ENCODE data around the gene GLT8D2. TPM values are rescaled to one million over a fixed set of nuclear protein-coding genes. Genes with fewer than 3 reads are reported as not detected.

Gene GLT8D2
- total and polyA plus RNA-seq, 2 experiments from 2014 or later: 24.8 to 29.2 TPM

DNA sequence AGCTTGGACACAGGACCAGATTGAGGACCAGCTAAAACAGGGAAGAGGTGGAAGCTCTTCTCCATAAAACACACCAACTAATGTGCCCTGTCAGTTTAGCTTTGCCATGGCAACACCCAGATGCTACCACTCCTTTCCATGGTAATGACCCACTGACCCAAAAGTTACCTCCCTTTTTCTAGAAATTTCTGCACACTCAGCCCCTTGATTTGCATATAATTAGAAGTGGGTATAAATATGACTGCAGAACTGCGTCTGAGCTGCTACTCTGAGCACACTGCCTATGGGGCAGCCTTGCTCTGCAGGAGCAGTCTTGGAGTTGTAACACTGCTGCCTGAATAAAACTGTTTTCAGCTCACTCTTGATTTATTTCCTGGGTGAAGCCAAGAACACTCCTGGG is 87.5 kb downstream of the GLT8D2 start:
- Histone ChIP-seq H3K4me3 (no peak overlapping the region), H3K27ac (no peak overlapping the region), H3K4me1 (ENCODE audit: insufficient read depth) (peaks cover 13% of the 10 kb centered on the region), H4K20me1 (ENCODE audit: insufficient read depth, poor library complexity, severe bottlenecking) (no peaks in the 10 kb centered on the region), H3K9me3 (ENCODE audit: low read depth) (no peaks in the 10 kb centered on the region), H3K36me3 (replicated peaks; ENCODE audit: insufficient read depth, low read depth) (no peaks in the 10 kb centered on the region), H3K79me2 (peaks cover 36% of the 10 kb centered on the region), H3K27me3 (no peaks in the 10 kb centered on the region), H2AFZ (no peak overlapping the region), H3K4me2 (no peak overlapping the region), H3K9me2 (replicated peaks; ENCODE audit: insufficient read depth) (no peaks in the 10 kb centered on the region)
- TF ChIP-seq, protein P1, sequence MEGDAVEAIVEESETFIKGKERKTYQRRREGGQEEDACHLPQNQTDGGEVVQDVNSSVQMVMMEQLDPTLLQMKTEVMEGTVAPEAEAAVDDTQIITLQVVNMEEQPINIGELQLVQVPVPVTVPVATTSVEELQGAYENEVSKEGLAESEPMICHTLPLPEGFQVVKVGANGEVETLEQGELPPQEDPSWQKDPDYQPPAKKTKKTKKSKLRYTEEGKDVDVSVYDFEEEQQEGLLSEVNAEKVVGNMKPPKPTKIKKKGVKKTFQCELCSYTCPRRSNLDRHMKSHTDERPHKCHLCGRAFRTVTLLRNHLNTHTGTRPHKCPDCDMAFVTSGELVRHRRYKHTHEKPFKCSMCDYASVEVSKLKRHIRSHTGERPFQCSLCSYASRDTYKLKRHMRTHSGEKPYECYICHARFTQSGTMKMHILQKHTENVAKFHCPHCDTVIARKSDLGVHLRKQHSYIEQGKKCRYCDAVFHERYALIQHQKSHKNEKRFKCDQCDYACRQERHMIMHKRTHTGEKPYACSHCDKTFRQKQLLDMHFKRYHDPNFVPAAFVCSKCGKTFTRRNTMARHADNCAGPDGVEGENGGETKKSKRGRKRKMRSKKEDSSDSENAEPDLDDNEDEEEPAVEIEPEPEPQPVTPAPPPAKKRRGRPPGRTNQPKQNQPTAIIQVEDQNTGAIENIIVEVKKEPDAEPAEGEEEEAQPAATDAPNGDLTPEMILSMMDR (IDR thresholded peaks at IDR 0.05; ENCODE audit: poor library complexity): no peak
- TF ChIP-seq EZH2phosphoT487 (IDR thresholded peaks at IDR 0.05; ENCODE audit: low read depth, severe bottlenecking, unreplicated experiment) (no peak), EZH2 (IDR thresholded peaks at IDR 0.05; ENCODE audit: borderline replicate concordance) (no peak)
- WGBS (ENCODE audit: low lambda C conversion rate, missing lambda C conversion rate): 81% methylated on average over 1 of the region's 1 CpG
- DNase-seq (ENCODE audit: low spot score): no peak

DNA sequence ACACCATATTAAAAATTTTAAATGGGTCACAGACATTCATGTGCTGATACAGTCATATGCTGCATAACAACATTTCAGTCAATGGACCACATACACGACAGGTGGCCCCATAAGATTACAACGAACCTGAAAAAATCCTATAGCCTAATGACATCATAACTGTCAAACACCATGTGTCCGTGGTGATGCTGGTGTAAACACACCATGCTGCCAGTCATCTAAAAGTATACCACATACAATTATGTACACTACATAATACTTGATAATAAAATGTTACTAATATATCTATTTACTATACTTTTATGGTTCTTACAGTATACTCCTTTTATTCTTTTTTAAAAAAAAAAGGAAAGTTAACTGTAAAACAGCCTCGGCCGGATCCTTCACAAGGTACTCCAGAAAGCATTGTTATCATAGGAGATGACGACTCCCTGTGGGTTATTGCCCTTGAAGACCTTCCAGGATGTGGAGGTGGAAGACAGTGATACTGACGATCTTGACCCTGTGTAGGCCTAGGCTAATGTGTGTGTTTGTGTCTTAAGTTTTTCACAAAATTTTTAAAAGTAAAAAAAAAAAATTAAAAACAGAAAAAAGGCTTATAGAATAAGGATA is 89.3 kb downstream of the GLT8D2 start:
- DNase-seq (ENCODE audit: low spot score): no peak
- no peak overlapping the region for H3K27ac ChIP-seq
- no peaks in the 10 kb centered on the region for H3K9me2 ChIP-seq (replicated peaks; ENCODE audit: insufficient read depth)
- H3K4me3 ChIP-seq: no peak overlapping the region
- TF ChIP-seq, protein P1 (IDR thresholded peaks at IDR 0.05; ENCODE audit: poor library complexity): no peak
- TF ChIP-seq EZH2phosphoT487 (IDR thresholded peaks at IDR 0.05; ENCODE audit: low read depth, severe bottlenecking, unreplicated experiment) (no peak), EZH2 (IDR thresholded peaks at IDR 0.05; ENCODE audit: borderline replicate concordance) (no peak)
- no peak overlapping the region for H3K4me2 ChIP-seq
- 87% methylated on average over 7 of the region's 7 CpGs for WGBS (ENCODE audit: low lambda C conversion rate, missing lambda C conversion rate)
- no peaks in the 10 kb centered on the region for H3K36me3 ChIP-seq (replicated peaks; ENCODE audit: insufficient read depth, low read depth)
- H3K4me1 ChIP-seq (ENCODE audit: insufficient read depth): peaks cover 12% of the 10 kb centered on the region
- no peaks in the 10 kb centered on the region for H3K27me3 ChIP-seq
- H2AFZ ChIP-seq: no peak overlapping the region
- peaks cover 28% of the 10 kb centered on the region for H3K79me2 ChIP-seq
- no peaks in the 10 kb centered on the region for H4K20me1 ChIP-seq (ENCODE audit: insufficient read depth, poor library complexity, severe bottlenecking)
- H3K9me3 ChIP-seq (ENCODE audit: low read depth): no peaks in the 10 kb centered on the region

DNA sequence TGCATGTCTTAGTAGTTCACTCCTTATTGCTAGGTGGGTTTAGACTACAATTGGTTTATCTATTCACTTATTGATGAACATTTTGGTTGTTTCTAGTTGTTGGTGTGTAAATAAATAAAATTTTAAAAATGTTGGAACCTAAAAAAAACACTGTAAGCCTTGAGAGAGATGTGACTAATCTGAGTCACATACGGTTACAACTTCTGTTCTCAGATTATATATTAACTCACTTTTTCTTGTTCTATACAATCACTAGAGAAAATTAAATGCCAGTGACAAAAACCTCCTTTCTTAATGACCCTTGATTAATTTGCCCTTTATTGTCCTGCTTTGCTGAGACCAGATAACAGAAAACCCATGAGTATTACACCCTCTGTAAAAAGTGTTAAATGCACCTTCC is 91.4 kb downstream of the GLT8D2 start:
- no peak overlapping the region for H2AFZ ChIP-seq
- H3K9me2 ChIP-seq (replicated peaks; ENCODE audit: insufficient read depth): no peaks in the 10 kb centered on the region
- peak overlapping the region; percentile 20 for H3K27ac ChIP-seq
- no peaks in the 10 kb centered on the region for H4K20me1 ChIP-seq (ENCODE audit: insufficient read depth, poor library complexity, severe bottlenecking)
- H3K27me3 ChIP-seq: no peaks in the 10 kb centered on the region
- no peak overlapping the region for H3K4me3 ChIP-seq
- peaks cover 28% of the 10 kb centered on the region for H3K79me2 ChIP-seq
- no peaks in the 10 kb centered on the region for H3K36me3 ChIP-seq (replicated peaks; ENCODE audit: insufficient read depth, low read depth)
- no peak for DNase-seq (ENCODE audit: low spot score)
- TF ChIP-seq, protein P1 (IDR thresholded peaks at IDR 0.05; ENCODE audit: poor library complexity): no peak
- TF ChIP-seq EZH2 (IDR thresholded peaks at IDR 0.05; ENCODE audit: borderline replicate concordance) (no peak), EZH2phosphoT487 (IDR thresholded peaks at IDR 0.05; ENCODE audit: low read depth, severe bottlenecking, unreplicated experiment) (no peak)
- WGBS (ENCODE audit: low lambda C conversion rate, missing lambda C conversion rate): 57% methylated on average over 1 of the region's 1 CpG
- H3K4me2 ChIP-seq: no peak overlapping the region
- H3K9me3 ChIP-seq (ENCODE audit: low read depth): no peaks in the 10 kb centered on the region
- H3K4me1 ChIP-seq (ENCODE audit: insufficient read depth): peaks cover 11% of the 10 kb centered on the region
